ENCODE results near the gene TACR1. TPM values are rescaled to one million over a fixed set of nuclear protein-coding genes. Genes with fewer than 3 reads are reported as not detected.
A peak's percentile ranks its signal among the peaks of the same experiment; 100 is the strongest.
"Not testable (repeated sequence)": the region's sequence is repeated elsewhere in the genome, so short reads cannot be mapped to it uniquely, and the experiment has no call there.

TACR1 gene
- polyA plus RNA-seq, 3 donors: 1.1 to 1.7 (median 1.3) TPM

GRCh38 chr2:75202359-75202758 lies 3.0 kb upstream of the TACR1 start:
- DNase-seq (ENCODE audit: extremely low read depth in 1 of 11, low read depth in 9 of 11, low spot score in 4 of 11): no peak

- peak in 6 of 11 donors; percentile 23 to 38 (median 32) for DNase-seq (ENCODE audit: extremely low read depth in 1 of 11, low read depth in 9 of 11, low spot score in 4 of 11)
Observed at GRCh38 chr2:75200140-75201096, 1.1 kb upstream of the TACR1 start.

- DNase-seq (ENCODE audit: extremely low read depth in 1 of 11, low read depth in 9 of 11, low spot score in 4 of 11): no peak
Observed at GRCh38 chr2:75195076-75195691, 4.1 kb downstream of the TACR1 start.

GRCh38 chr2:75194184-75194868 lies 5.0 kb downstream of the TACR1 start:
- DNase-seq (ENCODE audit: extremely low read depth in 1 of 11, low read depth in 9 of 11, low spot score in 4 of 11): no peak

GRCh38 chr2:75192496-75192895 lies 6.8 kb downstream of the TACR1 start:
- no peak for DNase-seq (ENCODE audit: extremely low read depth in 1 of 11, low read depth in 9 of 11, low spot score in 4 of 11)

GRCh38 chr2:75190271-75190990 lies 8.9 kb downstream of the TACR1 start:
- no peak for DNase-seq (ENCODE audit: extremely low read depth in 1 of 11, low read depth in 9 of 11, low spot score in 4 of 11)

- DNase-seq (ENCODE audit: extremely low read depth in 1 of 11, low read depth in 9 of 11, low spot score in 4 of 11): no peak
Observed at GRCh38 chr2:75186821-75187220, 12.5 kb downstream of the TACR1 start.

- DNase-seq (ENCODE audit: extremely low read depth in 1 of 11, low read depth in 9 of 11, low spot score in 4 of 11): no peak
Observed at GRCh38 chr2:75182606-75183005, 16.7 kb downstream of the TACR1 start.

GRCh38 chr2:75180476-75180875 lies 18.8 kb downstream of the TACR1 start:
- no peak for DNase-seq (ENCODE audit: extremely low read depth in 1 of 11, low read depth in 9 of 11, low spot score in 4 of 11)

- DNase-seq (ENCODE audit: extremely low read depth in 1 of 11, low read depth in 9 of 11, low spot score in 4 of 11): no peak
Observed at GRCh38 chr2:75177427-75177826, 21.9 kb downstream of the TACR1 start.

GRCh38 chr2:75175456-75175855 lies 23.9 kb downstream of the TACR1 start:
- DNase-seq (ENCODE audit: extremely low read depth in 1 of 11, low read depth in 9 of 11, low spot score in 4 of 11): no peak

GRCh38 chr2:75174981-75175380 lies 24.3 kb downstream of the TACR1 start:
- DNase-seq (ENCODE audit: extremely low read depth in 1 of 11, low read depth in 9 of 11, low spot score in 4 of 11): no peak

GRCh38 chr2:75174519-75174918 lies 24.8 kb downstream of the TACR1 start:
- no peak for DNase-seq (ENCODE audit: extremely low read depth in 1 of 11, low read depth in 9 of 11, low spot score in 4 of 11)

GRCh38 chr2:75173740-75174139 lies 25.6 kb downstream of the TACR1 start:
- no peak for DNase-seq (ENCODE audit: extremely low read depth in 1 of 11, low read depth in 9 of 11, low spot score in 4 of 11)

GRCh38 chr2:75171423-75171822 lies 27.9 kb downstream of the TACR1 start:
- not testable (repeated sequence) for DNase-seq (ENCODE audit: extremely low read depth in 1 of 11, low read depth in 9 of 11, low spot score in 4 of 11)

GRCh38 chr2:75170889-75171288 lies 28.4 kb downstream of the TACR1 start:
- no peak for DNase-seq (ENCODE audit: extremely low read depth in 1 of 11, low read depth in 9 of 11, low spot score in 4 of 11)

- no peak for DNase-seq (ENCODE audit: extremely low read depth in 1 of 11, low read depth in 9 of 11, low spot score in 4 of 11)
Observed at GRCh38 chr2:75168186-75168585, 31.1 kb downstream of the TACR1 start.

GRCh38 chr2:75166491-75166890 lies 32.8 kb downstream of the TACR1 start:
- DNase-seq (ENCODE audit: extremely low read depth in 1 of 11, low read depth in 9 of 11, low spot score in 4 of 11): no peak

- DNase-seq (ENCODE audit: extremely low read depth in 1 of 11, low read depth in 9 of 11, low spot score in 4 of 11): no peak
Observed at GRCh38 chr2:75162897-75163296, 36.4 kb downstream of the TACR1 start.
